NOMO-1 (cell line): ENCODE data around the gene OR10G3.

Experiments used
- DNase-seq, 2 experiments: peaks; one replicate each; lab custom pipeline; 2025; ENCODE audit not compliant: unreplicated experiment in 2 of 2; lab: John Stamatoyannopoulos, UW

Gene OR10G3

DNA sequence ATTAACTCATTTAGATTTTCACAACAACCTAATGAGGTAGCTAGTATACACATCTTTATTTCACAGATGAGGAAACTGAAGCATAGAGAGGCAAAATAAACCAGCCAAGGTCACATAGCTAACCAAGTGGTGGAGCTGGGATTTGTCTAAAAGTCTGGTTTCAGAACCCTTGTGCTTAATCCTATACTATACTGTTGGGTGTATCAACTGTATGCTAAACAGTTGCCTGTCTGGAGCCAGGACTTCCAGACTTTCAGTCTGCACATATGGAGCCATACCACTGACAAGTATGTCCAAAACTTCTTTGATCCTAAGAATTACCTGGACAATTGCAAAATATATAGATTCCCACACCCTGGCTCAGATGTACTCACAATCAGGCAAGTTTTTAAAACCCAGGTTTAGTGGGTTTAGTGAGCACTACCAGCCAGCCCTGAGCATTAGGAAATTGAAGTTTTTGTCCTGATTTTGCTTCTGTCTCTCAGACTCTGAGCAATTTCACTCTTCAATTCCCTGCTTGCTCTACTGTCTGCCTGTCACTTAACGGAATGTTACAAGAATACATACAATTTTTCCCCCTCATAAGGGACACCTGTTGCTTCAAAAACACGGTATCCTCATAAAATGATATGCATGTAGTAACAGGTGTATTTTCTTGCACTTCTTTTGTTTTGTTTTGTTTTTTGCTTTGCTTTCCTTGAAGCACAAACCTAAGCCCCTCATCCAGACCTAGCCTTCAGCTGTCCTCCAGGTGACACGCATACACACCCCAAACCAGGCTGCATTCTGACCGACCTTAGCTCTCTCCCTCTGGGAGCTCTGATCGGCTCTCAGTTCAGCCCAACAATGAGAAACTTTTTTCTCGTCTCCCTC is 44.1 kb downstream of the OR10G3 start:
- DNase-seq, result no peak

DNA sequence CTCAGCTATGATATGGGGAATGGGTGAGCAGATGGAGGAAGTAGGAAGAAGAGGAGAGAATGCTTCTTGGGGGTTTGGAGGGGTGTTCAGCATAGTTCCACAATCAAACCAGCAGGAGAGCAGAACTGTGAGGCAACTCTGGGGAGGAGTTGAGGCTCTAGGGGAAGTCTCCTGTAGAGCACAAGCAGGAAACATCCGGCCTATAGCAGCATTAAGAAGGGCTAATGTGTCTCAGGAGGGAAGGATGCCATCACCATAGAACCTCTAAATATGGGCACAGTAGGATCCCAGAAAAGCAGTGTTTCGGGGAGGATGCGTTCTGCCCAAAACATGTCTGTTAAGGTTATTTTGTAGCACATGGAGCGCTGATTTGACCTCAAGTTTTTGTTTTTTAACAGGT is 45.3 kb downstream of the OR10G3 start:
- peak; percentile 19 to 51 for DNase-seq

DNA sequence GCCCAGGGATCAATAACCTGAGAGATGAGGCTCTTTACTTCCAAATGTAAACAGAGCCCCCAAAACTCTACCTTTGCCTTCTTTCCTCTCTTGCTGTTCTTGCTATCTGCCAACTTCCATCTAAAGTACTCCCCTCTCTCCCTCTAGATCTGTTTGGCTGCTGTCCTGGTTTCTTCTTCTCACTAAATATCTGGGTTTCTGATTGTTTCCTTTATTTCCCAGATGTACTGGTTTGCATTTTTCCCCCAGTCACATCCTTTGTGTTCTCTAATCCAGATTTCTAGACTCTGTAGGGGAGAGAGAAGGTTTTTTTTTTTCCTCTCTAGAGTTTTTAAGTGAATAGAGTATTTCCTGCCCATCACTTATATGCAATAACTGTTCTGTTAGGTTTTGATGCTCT is 46.6 kb downstream of the OR10G3 start:
- DNase-seq, result no peak

DNA sequence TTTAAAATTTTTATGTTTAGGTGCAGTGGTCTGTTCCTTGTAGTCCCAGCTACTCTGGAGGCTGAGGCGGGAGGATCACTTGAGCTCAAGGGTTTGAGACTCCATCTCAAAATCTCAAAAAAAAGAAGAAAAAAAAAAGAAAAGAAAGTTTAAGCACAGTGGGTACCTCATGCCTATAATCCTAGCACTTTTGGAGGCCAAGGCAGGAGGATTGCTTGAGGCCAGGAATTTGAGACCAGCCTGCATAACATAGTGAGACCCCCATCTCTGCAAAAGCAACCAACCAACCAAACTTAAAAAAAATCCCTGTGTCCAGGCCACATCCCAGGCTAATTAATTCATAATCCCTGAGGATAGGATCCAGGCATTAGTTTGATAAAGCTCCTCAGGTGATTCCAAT is 50.4 kb downstream of the OR10G3 start:
- no peak for DNase-seq

DNA sequence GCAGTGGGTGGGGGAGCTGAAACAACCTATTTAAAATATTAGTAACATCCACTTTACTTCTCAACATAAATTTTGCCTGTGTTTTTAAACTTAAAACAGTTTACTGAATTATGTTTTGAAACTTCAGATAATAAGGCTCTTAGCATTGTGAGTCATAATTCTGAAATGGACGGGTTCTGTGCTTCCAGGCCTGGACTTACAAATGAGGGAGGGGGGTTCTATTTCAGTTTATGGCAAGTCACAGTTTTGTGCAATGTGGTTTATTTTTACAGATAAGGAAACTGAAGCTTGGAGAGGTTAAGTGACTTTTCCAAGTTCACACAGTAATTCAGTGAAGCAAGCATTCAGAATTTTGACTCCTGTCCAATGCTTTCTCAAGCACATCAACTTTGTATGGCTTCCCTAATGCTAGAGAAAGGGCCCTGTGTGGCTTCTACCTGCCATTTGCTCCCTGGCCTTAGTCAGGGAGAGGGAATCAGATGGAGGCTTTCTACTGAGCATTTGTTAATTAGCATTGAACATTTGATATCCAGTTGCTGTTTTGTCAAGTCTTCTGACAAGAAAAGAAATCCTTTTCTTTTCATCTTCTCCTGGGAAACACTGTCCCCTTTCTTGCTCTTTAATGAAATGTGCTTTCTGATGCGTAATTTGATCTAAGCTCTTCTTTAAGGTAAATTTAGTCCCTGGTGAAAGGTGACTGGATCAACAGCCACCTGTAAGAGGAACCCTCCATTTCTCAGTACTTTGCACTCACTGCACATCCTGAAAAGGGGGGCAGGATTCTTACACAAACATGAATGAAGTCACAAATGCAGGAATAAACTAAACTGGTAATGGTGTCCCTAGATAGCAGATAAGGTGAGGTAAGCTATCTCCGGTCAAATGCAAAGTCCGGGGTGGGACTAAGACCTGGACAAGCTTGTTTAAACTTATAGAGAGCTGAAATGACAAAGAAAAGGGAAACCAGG is 51.2 kb downstream of the OR10G3 start:
- peak in 1 of 2 experiments; percentile 39 for DNase-seq

DNA sequence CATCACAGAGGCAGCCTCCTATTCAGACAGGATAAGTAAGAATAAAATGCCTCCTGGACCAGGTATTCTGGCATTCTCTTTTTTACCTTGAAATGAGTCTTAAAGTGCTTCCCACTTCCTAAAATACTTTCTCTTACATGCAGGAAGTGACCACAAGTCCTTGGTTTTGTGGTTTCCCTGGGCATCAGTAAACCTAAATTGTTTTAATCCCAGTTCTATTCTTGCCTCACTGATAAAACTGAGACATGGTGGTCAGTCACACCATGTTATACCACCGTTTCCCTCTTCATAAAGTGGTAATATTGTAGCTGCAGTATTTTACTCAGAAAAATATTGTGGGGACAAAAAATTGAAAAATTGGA is 52.6 kb downstream of the OR10G3 start:
- no peak for DNase-seq

DNA sequence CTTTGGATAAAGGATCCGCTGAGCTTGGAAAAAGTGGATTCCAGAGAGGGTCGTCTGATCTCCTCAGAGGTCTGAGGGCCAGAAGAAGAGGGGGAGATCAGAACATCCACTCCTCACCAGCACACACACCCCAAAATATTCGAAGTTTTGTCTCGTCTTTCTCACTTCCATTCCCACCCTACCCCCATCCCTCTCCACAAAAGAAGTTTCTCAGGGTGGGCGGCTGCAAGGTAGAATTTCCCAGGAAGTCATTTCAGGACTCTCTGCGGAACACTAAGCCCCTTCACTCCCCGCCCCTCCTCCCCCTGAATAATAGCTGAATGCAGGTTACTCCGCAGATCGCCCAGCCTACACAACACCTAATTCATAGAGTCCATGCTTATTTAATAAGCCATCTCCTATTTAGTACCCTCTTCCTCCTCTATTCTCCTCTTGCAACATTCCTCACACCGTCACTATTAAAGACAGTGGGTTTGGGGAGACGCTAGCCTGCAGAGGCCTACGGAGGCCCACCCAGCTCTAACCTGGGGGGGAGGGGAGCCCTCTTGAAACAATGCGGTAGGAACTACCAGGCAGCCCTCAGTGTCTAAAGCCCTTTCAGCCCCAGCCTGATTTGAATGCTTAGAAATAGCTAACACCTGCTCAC is 53.1 kb downstream of the OR10G3 start:
- DNase-seq, result peak in 1 of 2 experiments; percentile 15

DNA sequence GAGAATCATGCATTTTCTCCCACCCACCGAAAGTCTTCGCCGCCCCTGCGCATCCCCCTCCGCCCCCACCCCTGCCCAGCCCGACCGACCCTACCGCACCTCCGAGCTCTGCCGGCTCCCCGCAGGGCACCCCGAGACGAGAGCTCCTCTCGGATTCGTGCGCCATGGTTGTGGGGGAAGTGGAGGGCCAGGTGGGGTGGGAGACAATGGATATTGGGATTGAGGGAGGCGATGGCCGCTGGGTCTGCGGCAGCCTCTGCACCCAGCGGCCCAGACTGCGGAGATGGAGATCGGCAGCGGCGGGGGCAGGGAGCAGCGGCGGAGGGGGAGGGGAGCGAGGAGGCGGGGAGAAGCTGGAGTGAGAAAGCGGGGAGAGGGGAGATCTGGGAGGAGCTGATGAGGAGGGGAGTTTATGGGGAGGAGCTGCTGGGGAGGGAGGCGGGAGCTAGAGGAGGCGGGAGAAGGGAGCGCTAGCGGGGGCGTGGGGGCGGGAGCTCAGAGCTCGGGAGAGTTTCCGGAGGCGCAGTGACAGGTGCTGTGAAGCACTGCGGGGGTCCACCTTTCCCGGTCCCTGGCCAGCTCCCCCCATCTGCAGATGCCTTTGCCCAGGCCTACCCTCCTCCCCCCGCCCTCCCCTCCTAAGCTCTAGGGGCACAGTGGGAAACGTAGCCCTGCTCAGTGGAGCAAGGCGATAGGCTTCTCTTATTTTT is 53.8 kb downstream of the OR10G3 start, which contains the start of gene SALL2:
TSS of gene SALL2 (minus strand) at position 385 of the 710 bp plus-strand sequence. CDS start at position 166, 219 bp downstream.
- DNase-seq, result no peak

DNA sequence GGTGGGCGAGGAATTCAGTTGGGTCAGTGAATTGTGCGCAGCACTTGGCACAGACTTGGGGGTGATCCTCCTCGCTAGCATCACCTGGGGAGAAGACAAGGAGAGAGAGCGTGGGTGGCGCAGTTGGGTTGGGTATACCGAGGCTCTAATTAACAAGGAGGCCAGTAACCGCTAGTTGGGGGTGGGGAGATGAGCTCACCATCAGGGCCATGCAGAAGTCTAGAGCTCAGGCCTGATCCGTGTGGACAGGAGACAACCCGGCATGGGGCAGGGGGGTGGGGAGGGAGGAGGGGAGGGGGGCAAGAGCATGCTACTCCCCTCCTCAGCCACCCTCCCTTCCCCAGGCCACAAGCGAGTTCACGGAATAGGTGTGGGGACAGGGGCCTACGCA is 54.3 kb downstream of the OR10G3 start:
- no peak for DNase-seq

DNA sequence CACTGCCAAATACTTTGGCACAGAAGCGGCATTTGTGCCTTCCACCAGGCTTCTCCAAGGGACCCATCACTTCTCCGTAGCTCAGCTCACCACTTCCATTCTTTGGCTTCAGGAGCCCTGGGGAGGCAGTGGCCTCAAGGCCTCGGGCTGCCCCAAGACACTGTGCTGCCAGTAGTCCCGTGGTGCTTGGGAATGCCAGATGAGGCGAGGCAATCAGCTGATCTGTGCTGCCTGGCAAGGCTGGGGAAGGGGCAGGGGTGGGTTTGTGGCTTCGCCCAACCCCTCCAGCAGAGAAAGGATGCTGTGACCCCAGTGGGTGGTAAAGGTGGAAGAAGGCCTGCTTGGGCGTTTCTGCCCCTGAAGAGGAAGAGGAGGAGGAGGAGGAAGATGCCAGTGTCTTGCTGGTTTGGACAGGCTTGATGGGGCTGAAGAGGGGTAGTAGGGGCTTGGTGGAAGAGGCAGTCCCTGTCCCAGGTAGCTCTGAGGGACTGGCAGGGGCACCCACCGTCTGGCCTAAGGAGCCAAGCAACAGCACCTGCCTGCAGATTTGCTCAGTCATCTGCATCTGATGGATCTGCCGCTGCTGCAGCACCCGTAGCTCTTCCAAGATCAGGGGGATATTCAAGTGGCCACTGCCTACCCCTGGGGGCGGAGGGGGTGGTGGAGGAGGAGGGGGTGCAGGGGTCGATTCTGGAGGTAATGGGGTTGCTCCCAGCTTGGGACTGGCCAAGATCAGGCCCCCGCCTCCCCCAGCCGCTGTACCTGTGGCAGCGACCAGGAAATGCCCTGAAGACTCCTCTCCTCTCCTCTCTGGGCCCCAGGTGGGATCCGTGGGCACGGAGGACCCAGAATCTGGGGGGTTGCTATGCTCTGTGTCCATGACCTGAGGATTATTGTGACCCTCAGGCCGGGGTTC is 55.0 kb downstream of the OR10G3 start:
- DNase-seq, result no peak

DNA sequence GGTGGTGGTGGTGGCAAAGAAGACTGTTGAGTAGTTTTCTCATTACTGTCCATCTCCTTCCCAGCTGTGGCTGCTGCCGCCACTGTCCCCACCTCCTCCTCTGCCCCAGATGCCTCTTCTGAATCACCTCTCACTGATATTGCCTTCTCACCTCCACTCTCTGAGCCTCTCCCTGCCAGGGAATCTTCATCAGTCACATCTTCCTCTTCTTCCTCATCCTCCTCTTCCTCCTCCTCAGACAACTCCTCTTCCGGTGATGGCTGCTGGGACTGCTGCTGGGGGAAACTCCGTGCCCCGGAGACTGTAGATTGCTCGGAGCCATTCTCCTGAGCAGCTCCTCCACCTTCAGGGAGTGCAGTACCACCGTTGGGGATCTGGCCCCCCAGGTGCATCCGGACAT is 56.7 kb downstream of the OR10G3 start:
- DNase-seq, result no peak

DNA sequence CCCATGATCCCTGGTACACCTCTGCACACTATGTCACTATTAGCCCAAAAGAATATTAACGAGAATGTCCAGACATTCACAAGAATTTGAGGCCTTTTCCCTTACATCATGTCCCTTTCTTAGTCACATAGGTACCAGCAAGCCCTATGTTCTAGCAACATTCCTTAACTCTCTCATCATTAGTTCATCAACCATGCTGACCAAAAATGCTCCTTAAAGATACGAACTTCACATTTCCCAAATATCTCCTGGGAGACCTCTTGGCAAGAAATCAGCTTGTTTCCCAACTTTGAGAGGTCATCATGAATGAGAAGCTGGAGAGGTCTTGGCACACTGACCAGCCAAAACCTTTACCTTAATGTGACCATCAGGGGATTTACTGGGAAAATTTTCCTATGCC is 58.4 kb downstream of the OR10G3 start:
- DNase-seq, result no peak

DNA sequence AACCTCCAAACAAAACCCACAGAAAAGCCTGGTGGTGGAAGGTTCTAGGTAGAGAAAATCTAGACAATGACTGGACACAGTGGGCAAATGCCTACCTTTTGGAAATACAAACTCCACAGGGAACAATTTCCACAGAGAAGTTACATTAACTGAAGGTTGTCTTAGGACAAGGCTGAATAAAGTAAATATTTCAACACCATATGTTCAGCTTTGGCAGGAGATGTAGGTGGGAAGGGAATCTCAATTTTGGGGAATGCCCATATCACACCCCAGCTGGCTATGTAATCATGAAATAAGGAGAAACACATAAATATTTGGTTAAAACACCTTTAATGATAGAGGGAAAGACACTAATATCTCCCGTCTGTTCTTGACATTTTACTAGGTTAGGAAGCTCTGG is 59.1 kb downstream of the OR10G3 start:
- DNase-seq, result no peak

DNA sequence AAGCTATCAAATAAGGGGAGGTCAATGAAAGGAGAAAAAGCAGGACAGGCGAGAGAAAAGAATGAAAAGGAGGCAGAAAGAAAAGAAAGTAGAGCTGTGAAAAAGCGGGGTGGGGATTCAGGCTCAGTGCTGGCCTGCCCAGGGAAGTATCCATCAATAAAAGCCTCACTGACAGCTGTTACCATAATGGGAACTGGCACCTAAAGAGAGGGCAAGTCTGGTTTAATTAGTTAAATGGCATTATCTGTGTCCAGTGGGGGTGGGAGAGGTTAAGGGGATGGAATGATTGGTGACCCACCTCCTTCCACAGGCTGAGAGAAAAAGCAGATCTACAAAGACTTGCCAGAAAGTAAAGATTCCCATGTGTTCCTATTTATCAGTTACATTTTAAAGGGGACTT is 61.2 kb downstream of the OR10G3 start:
- no peak for DNase-seq
